ENCODE data around the gene KRT86.

GRCh38 chr12:52285851-52286530, 11.5 kb downstream of the KRT86 start:
- no peak for TF ChIP-seq CTCF (IDR thresholded peaks at IDR 0.05)
- no peak for TF ChIP-seq EP300 (IDR thresholded peaks at IDR 0.05)
- no peak for TF ChIP-seq POLR2A (IDR thresholded peaks at IDR 0.05)
